ENCODE data around the gene HCFC1. TPM values are rescaled to one million over a fixed set of nuclear protein-coding genes. Genes with fewer than 3 reads are reported as not detected.

Gene HCFC1
- total and polyA plus RNA-seq, 9 of the 15 experiments (the other 6 are each of a cell fraction or from before 2014, with no cell fraction given), result 2.8 to 133 (median 17.1) TPM

- TF ChIP-seq SIN3A (IDR thresholded peaks at IDR 0.05; ENCODE audit: borderline replicate concordance in 2 of 2, control insufficient read depth in 1 of 2, low read depth in 2 of 2, low read length in 2 of 2) (peak in 1 of 2 experiments; percentile 33; a peak in 1 of 4 replicates), PBX2 (CRISPR knock-in tag; IDR thresholded peaks at IDR 0.05; ENCODE audit: low read depth) (no peak), PBX2 (tag; conservative IDR thresholded peaks at IDR 0.05; ENCODE audit: low read depth) (peak; percentile 55)
Measured at GRCh38 chrX:153944140-153944799, 27.3 kb downstream of the HCFC1 start, which contains the start of gene RENBP (continued).

GRCh38 chrX:153941336-153942252, 30.0 kb downstream of the HCFC1 start:
- peak overlapping the region; percentile 74; the same call in 2 of the 3 replicates for H3K27ac ChIP-seq (ENCODE audit: extremely low read depth, low read depth, low read length)
- peak overlapping the region; percentile 60 to 75 for H3K9ac ChIP-seq (ENCODE audit: insufficient read depth in 1 of 2, low read depth in 2 of 2, low read length in 2 of 2)
- no peak for FAIRE-seq
- TF ChIP-seq CHCHD3 (CRISPR knock-in tag; IDR thresholded peaks at IDR 0.05) (no peak), ZNF778 (CRISPR knock-in tag; IDR thresholded peaks at IDR 0.05) (no peak), ZNF717 (CRISPR knock-in tag; IDR thresholded peaks at IDR 0.05) (no peak), ELF2 (CRISPR knock-in tag; IDR thresholded peaks at IDR 0.05) (no peak), ZKSCAN8 (CRISPR knock-in tag; IDR thresholded peaks at IDR 0.05) (no peak), USF2 (CRISPR knock-in tag; IDR thresholded peaks at IDR 0.05) (0 out of 2 replicates have a peak, but pooled peaks have one; percentile 9), VEZF1 (CRISPR knock-in tag; IDR thresholded peaks at IDR 0.05) (0 out of 2 replicates have a peak, but pooled peaks have one; percentile 27), MAFK (IDR thresholded peaks at IDR 0.05; ENCODE audit: low read length) (no peak), GTF2A2 (tag; IDR thresholded peaks at IDR 0.05) (no peak), RHOXF2B (CRISPR knock-in tag; conservative IDR thresholded peaks at IDR 0.05) (no peak)

More at GRCh38 chrX:153941336-153942252, 30.0 kb downstream of the HCFC1 start:
- intact Hi-C loops (cut with micrococcal nuclease), result no loop called here
- Histone ChIP-seq H3K79me2 (ENCODE audit: control insufficient read depth, insufficient read depth, low read length) (peaks cover 7% of the 10 kb centered on the region; the same call in 2 of the 3 replicates), H2AFZ (ENCODE audit: low read depth, low read length) (peak overlapping the region; percentile 89), H3K4me2 (ENCODE audit: insufficient read depth, low read length) (peak overlapping the region; percentile 65), H4K20me1 (replicated peaks; ENCODE audit: control insufficient read depth, insufficient read depth, low read length) (no peaks in the 10 kb centered on the region), H3K36me3 (ENCODE audit: control insufficient read depth, insufficient read depth, low read length) (peaks cover 2% of the 10 kb centered on the region; the same call in 2 of the 3 replicates), H3K27me3 (ENCODE audit: control insufficient read depth in 2 of 2, insufficient read depth in 2 of 2, low read length in 2 of 2) (no peaks in the 10 kb centered on the region), H3K4me1 (replicated peaks in 1 of 2; ENCODE audit: control insufficient read depth in 2 of 2, insufficient read depth in 2 of 2, low read length in 2 of 2) (peaks cover 14 to 53% of the 10 kb centered on the region in 2 experiments), H3K9me1 (ENCODE audit: control insufficient read depth, insufficient read depth, low read length) (no peaks in the 10 kb centered on the region), H3K9me3 (replicated peaks; ENCODE audit: control insufficient read depth, insufficient read depth, low read depth, low read length) (no peaks in the 10 kb centered on the region), H3K4me3 (0 out of 2 replicates have a peak overlapping the region, but pooled peaks have one; percentile 11)
- POLR2A ChIA-PET, result interaction anchor here (0.6 kb wide), 2 partner anchors 31 to 214 kb away, joined by 3 read pairs; no protein-coding TSS in a partner anchor
- DNase-seq (ENCODE audit: extremely low read depth in 1 of 4, low spot score in 3 of 4) (peak in 3 of 4 experiments; percentile 34 to 62 (median 57)), ATAC-seq (peak; percentile 21)
- 12% methylated on average over 15 of the region's 23 CpGs for WGBS (ENCODE audit: insufficient coverage, low coverage, missing lambda C conversion rate)
- CTCF ChIA-PET (ENCODE audit: low intra/inter-chr PET ratio), result no interaction called here
- BruUV-seq (replicated peaks), result no TSS peak
- in situ Hi-C loops (cut with MboI), result no loop called here
